HG02938 (cell line): Measurements from ENCODE around the gene EPHA5.

Source experiments
- ATAC-seq: cut with Tn5 transposase; IDR thresholded peaks from one replicate; pipeline ENCODE4 v1.9.1; 2021; ENCODE audit warnings: mild to moderate bottlenecking, moderate library complexity; ENCODE audit not compliant: unreplicated experiment

Gene EPHA5

GRCh38 chr4:65635051-65635821 is 35.1 kb downstream of the EPHA5 start:
- no peak for ATAC-seq

GRCh38 chr4:65624651-65625050 is 45.6 kb downstream of the EPHA5 start:
- no peak for ATAC-seq

DNA sequence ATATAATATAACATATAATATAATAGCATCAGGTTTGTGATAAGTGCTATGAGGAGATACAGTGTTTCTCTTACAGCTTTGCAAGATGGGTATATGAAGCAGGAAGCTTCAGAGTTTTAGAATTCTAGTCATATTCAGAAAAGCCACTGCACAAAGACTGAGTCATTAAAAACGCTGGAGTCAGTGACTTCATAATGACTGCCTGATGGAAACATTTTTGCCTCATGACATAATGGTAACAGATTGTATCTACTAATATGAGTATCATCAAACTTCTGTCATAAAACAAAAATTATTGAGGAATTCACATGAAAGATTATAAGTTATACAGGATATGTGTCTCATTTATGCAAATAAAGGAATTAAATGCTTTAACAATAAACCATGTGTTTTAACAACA is 46.8 kb downstream of the EPHA5 start:
- no peak for ATAC-seq

DNA sequence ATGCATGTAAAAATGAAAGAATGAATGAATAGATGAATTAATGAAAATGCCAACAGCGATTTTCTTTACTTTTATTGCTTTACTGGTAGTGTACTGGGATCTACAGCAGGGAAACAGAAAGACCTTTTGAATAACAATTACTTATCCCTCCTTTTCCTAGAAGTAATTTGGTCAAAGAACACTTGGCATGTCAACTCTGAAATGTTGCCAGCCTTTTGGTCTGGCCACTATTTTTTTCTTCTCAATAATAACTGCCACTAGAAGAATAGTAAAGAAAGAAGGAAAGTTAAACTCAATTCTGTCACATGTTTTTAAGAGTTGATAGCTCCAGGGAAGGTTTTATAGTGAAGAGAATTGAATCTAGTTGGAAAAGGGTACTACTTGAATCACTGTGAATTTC is 52.9 kb downstream of the EPHA5 start:
- ATAC-seq = no peak

- no peak for ATAC-seq
These were observed 65.8 kb downstream of the EPHA5 start for GRCh38 chr4:65604515-65604914.

- no peak for ATAC-seq
These were observed 69.6 kb downstream of the EPHA5 start for GRCh38 chr4:65600656-65601055.

DNA sequence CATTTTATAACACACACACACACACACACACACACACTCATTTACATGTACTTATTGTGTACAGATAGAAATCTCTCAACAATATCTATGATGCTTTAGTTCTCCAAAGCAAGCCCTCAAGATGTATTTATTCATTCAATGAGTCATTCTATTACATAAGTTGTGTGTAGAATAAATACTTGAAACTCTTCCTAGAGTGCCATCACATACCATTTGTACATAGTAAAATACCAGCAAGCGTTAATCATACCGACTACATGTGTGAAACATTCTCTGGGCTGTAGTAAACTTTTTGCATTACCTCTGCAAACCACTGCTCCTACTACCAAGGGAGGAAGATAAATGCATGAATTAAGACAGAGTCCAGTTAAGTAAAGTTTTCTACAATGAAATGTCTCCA is 70.9 kb downstream of the EPHA5 start:
- no peak for ATAC-seq

GRCh38 chr4:65597697-65598096 is 72.6 kb downstream of the EPHA5 start:
- no peak for ATAC-seq

GRCh38 chr4:65592089-65592488 is 78.2 kb downstream of the EPHA5 start:
- ATAC-seq = no peak

GRCh38 chr4:65589921-65590320 is 80.4 kb downstream of the EPHA5 start:
- ATAC-seq = no peak

GRCh38 chr4:65589331-65589730 is 81.0 kb downstream of the EPHA5 start:
- no peak for ATAC-seq

- ATAC-seq = no peak
These were observed 89.7 kb downstream of the EPHA5 start for GRCh38 chr4:65580551-65580950.

DNA sequence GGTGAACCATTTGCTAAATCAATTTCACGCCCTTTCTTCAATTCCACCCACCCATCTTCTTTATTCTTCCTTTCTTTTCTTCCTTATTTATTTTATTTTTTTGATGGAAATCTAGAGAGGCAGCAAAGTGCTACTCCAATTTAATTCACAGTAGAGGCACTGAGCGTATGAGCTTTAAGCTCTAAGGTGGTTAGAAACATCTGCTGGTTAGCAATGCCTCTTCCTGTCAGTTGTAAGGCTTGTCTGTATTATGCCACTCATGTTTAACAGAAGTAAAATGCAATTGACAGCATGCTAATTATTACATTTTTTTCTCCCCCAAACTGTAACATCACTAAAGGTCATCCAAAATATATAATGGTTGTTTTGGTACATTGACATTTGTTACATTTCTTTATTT is 103.8 kb downstream of the EPHA5 start:
- no peak for ATAC-seq

- ATAC-seq = no peak
These were observed 109.1 kb downstream of the EPHA5 start for GRCh38 chr4:65561164-65561563.

- ATAC-seq = no peak
These were observed 111.0 kb downstream of the EPHA5 start for GRCh38 chr4:65559270-65559669.

- no peak for ATAC-seq
These were observed 118.2 kb downstream of the EPHA5 start for GRCh38 chr4:65552057-65552456.

DNA sequence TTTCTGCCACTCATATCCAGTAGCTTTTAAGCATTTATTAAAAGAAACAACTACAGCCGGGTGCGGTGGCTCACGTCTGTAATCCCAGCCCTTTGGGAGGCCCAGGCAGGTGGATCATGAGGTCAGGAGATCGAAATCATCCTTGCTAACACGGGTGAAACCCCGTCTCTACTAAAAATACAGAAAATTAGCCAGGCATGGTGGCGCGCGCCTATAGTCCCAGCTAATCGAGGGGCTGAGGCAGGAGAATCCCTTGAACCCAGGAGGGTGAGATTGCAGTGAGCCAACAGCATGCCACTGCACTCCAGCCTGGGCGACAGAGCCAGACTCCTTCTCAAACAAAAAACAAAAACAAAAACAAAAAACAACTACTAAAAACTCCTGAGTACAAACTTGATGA is 119.8 kb downstream of the EPHA5 start:
- ATAC-seq = no peak

GRCh38 chr4:65546882-65547416 is 123.3 kb downstream of the EPHA5 start:
- ATAC-seq = no peak

- no peak for ATAC-seq
These were observed 131.7 kb downstream of the EPHA5 start for GRCh38 chr4:65538571-65538970.

DNA sequence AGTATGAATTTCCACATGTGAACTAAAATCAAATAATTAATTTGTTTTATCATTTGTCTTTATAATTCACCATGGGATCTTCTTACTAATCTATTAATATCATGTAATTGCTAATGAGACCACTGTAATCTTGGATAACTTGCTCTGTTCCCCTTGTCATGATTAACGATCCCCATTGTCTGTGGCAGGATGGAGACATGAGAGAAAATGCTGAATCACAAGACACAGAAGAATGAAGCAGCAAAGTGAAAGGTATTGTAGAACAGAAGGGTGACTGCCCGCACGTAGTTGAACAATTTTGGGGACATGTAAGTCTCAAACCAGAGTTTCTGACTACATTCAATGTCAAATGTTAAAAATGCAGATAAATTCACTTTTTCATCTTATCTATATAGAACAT is 135.2 kb downstream of the EPHA5 start:
- no peak for ATAC-seq

DNA sequence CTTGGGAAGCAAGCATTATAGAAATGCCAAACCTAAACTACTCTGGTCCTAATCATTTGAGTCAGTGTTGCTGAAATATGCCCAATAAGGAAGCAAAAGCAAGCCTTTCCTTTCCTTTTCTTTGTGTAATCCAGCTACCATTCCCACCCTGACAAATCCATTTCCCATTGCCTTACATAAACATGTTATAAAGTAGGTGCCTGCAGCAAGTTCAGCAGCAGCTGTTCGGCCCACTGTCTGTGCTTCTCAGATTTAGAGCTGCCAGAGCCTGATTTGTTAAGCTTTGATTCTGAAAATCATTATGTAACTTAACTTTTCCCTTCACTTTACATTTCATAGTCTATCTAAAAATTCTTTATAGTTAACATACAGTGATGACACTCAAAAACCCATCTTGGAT is 148.6 kb downstream of the EPHA5 start:
- no peak for ATAC-seq

GRCh38 chr4:65515646-65516045 is 154.6 kb downstream of the EPHA5 start:
- ATAC-seq = no peak

DNA sequence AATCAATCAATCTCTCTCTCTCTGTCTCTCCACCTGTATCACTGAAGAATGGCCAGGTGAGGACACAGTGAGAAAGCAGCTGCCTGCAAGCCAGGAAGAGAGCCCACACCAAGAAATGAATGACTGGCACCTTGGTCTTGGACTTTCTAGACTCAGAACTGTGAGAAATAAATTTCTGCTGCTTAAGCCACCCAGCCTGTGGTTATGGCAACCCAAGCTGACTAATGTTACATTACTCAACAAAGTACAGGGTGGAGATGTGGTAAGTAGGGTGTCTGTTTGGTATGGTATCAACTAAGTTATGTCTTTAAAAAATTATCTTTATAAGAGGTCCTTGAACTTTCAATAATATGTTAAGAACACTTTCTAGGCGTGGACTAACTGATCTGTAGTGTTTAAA is 159.3 kb downstream of the EPHA5 start:
- no peak for ATAC-seq
